Mucosa of stomach (tissue), 1 donor: ENCODE results near the gene THSD7B.

Source experiments
- H3K27me3 ChIP-seq: one replicate; pipeline ENCODE4 v1.7.0; 2013; ENCODE audit warnings: mild to moderate bottlenecking, low read length; ENCODE audit not compliant: control insufficient read depth, insufficient read depth
- H3K36me3 ChIP-seq: one replicate; pipeline ENCODE4 v1.7.0; 2013; ENCODE audit warnings: low read length; ENCODE audit not compliant: control insufficient read depth, insufficient read depth
- H3K4me1 ChIP-seq: one replicate; pipeline ENCODE4 v1.7.0; 2013; ENCODE audit warnings: mild to moderate bottlenecking, low read length; ENCODE audit not compliant: control insufficient read depth, insufficient read depth
- H3K4me3 ChIP-seq: one replicate; pipeline ENCODE4 v1.7.0; 2013; ENCODE audit warnings: low read length
- H3K9ac ChIP-seq: one replicate; pipeline ENCODE4 v1.7.0; 2013; ENCODE audit warnings: mild to moderate bottlenecking, low read length, moderate library complexity
- H3K9me3 ChIP-seq: one replicate; pipeline ENCODE4 v1.7.0; 2013; ENCODE audit warnings: mild to moderate bottlenecking, low read length, moderate library complexity; ENCODE audit not compliant: control insufficient read depth
- donor health status: Pancreatic carcinoma.

THSD7B gene

GRCh38 chr2:137252934-137253333 lies 487.6 kb downstream of the THSD7B start:
- Histone ChIP-seq H3K36me3 (no peaks in the 10 kb centered on the region), H3K27me3 (no peaks in the 10 kb centered on the region), H3K9me3 (no peaks in the 10 kb centered on the region), H3K4me3 (no peak overlapping the region), H3K9ac (no peak overlapping the region), H3K4me1 (no peaks in the 10 kb centered on the region)

GRCh38 chr2:137254052-137254451 lies 488.7 kb downstream of the THSD7B start:
- Histone ChIP-seq H3K4me3 (no peak overlapping the region), H3K36me3 (no peaks in the 10 kb centered on the region), H3K9ac (no peak overlapping the region), H3K27me3 (no peaks in the 10 kb centered on the region), H3K4me1 (no peaks in the 10 kb centered on the region), H3K9me3 (no peaks in the 10 kb centered on the region)

DNA sequence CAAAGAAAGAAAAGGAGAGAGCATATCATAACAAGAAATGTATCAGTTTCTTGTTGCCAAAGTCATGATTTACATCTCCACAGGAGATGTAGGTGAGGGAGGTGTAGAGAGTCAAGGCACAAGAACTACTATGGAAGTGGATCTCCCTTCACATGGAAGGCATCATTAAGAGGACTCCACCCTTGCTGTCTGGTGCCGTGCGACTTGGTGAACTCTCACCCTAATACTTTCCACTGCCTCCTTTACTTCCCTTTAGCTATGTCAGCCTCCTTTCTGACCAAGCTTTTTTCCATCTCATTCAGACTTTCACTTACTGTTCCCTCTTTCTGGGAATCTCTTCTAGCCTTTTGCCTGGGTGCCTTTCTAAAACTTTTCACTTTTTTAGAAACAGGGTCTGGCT lies 490.0 kb downstream of the THSD7B start:
- H3K9ac ChIP-seq: no peak overlapping the region
- H3K4me3 ChIP-seq: no peak overlapping the region
- H3K9me3 ChIP-seq: no peaks in the 10 kb centered on the region
- no peaks in the 10 kb centered on the region for H3K36me3 ChIP-seq
- H3K27me3 ChIP-seq: no peaks in the 10 kb centered on the region
- H3K4me1 ChIP-seq: no peaks in the 10 kb centered on the region

DNA sequence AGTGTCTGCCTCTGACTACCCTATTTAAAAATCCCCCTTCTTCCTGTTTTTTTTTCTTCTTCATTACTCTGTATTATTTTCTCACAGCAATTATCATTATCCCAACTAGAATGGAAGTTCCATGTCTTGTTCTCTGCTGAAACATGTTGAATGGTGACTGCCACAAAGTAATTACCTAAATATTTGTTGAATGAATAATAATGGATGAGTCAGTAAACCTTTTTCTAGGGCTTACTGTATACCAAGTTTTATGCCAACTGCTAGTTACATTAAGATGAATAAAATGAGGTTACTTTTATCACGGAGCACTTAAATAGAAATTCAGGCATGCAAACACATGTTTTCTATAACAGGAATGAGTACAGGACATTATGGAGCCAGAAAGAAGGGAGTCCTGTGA lies 490.6 kb downstream of the THSD7B start:
- Histone ChIP-seq H3K9ac (no peak overlapping the region), H3K4me1 (no peaks in the 10 kb centered on the region), H3K9me3 (no peaks in the 10 kb centered on the region), H3K4me3 (no peak overlapping the region), H3K36me3 (no peaks in the 10 kb centered on the region), H3K27me3 (no peaks in the 10 kb centered on the region)

- H3K4me3 ChIP-seq: no peak overlapping the region
- no peaks in the 10 kb centered on the region for H3K27me3 ChIP-seq
- no peaks in the 10 kb centered on the region for H3K9me3 ChIP-seq
- no peak overlapping the region for H3K9ac ChIP-seq
- no peaks in the 10 kb centered on the region for H3K36me3 ChIP-seq
- no peaks in the 10 kb centered on the region for H3K4me1 ChIP-seq
Measured at GRCh38 chr2:137261881-137262585, 496.7 kb downstream of the THSD7B start.

- Histone ChIP-seq H3K9ac (no peak overlapping the region), H3K9me3 (no peaks in the 10 kb centered on the region), H3K4me3 (no peak overlapping the region), H3K4me1 (no peaks in the 10 kb centered on the region), H3K27me3 (no peaks in the 10 kb centered on the region), H3K36me3 (no peaks in the 10 kb centered on the region)
Measured at GRCh38 chr2:137262594-137262993, 497.2 kb downstream of the THSD7B start.

DNA sequence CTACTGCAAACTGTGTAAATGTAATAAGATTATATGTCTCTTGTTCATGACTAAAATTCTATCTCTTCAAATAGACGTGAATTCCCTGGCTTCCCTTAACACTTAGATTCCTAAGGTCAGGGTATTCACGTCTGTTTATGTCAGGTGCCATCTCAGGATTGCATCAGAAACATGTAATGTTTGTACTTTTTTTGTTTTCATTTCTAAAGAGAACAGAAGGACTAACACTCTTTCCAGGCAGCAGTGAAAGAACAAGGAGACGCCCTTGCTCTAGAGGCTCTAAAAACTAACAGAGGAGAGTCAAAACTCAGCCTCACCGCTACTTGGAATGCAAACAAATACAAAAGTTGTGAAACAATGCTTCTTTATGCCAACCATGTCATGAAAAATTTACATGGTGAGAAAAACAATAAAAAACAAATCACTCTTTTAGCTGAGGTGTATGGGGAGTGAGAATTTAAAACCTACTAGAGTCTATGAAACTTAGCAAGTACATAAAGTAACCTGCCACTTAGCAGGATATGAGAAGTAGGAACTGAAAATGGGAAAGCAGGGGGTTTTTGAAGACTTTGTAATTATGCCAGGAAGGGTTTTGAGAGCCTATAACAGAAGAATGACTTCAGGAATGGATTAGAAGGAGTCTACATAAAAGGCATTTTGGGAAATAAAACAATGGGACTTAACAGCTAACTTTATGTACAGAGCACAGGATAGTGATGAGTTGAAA lies 522.7 kb downstream of the THSD7B start:
- Histone ChIP-seq H3K9me3 (no peaks in the 10 kb centered on the region), H3K36me3 (no peaks in the 10 kb centered on the region), H3K9ac (no peak overlapping the region), H3K4me1 (no peaks in the 10 kb centered on the region), H3K27me3 (no peaks in the 10 kb centered on the region), H3K4me3 (no peak overlapping the region)

GRCh38 chr2:137291836-137292570 lies 526.7 kb downstream of the THSD7B start:
- Histone ChIP-seq H3K4me3 (no peak overlapping the region), H3K9ac (no peak overlapping the region), H3K27me3 (no peaks in the 10 kb centered on the region), H3K4me1 (no peaks in the 10 kb centered on the region), H3K9me3 (no peaks in the 10 kb centered on the region), H3K36me3 (no peaks in the 10 kb centered on the region)

DNA sequence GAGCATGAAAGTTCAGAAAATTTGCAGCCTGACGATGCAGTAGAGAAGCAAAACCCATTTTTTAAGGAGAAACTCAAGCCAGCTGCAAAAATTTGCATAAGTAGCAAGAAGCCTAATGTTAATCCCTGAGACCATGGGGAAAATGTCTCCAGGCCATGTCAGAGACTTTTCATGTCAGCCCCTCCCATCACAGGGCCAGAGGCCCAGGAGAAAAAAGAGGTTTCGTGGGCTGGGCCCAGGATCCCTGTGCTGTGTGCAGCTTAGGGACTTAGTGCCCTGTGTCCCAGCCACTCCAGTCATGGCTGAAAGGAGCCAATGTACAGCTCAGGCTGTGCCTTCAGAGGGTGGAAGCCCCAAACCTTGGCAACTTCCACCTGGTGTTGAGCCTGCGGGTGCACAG lies 533.0 kb downstream of the THSD7B start:
- Histone ChIP-seq H3K36me3 (no peaks in the 10 kb centered on the region), H3K27me3 (no peaks in the 10 kb centered on the region), H3K9me3 (no peaks in the 10 kb centered on the region)

GRCh38 chr2:137300987-137301386 lies 535.6 kb downstream of the THSD7B start:
- H3K27me3 ChIP-seq: no peaks in the 10 kb centered on the region
- no peaks in the 10 kb centered on the region for H3K9me3 ChIP-seq
- no peak overlapping the region for H3K9ac ChIP-seq
- no peaks in the 10 kb centered on the region for H3K36me3 ChIP-seq
- no peak overlapping the region for H3K4me3 ChIP-seq
- no peaks in the 10 kb centered on the region for H3K4me1 ChIP-seq

More for the DNA sequence above, 533.0 kb downstream of the THSD7B start:
- Histone ChIP-seq H3K4me1 (no peaks in the 10 kb centered on the region), H3K9ac (no peak overlapping the region), H3K4me3 (no peak overlapping the region)

- H3K27me3 ChIP-seq: no peaks in the 10 kb centered on the region
- no peak overlapping the region for H3K9ac ChIP-seq
- no peak overlapping the region for H3K4me3 ChIP-seq
- no peaks in the 10 kb centered on the region for H3K9me3 ChIP-seq
- no peaks in the 10 kb centered on the region for H3K4me1 ChIP-seq
- H3K36me3 ChIP-seq: no peaks in the 10 kb centered on the region
Measured at GRCh38 chr2:137302957-137303356, 537.6 kb downstream of the THSD7B start.

- Histone ChIP-seq H3K9me3 (no peaks in the 10 kb centered on the region), H3K36me3 (no peaks in the 10 kb centered on the region), H3K9ac (no peak overlapping the region), H3K27me3 (no peaks in the 10 kb centered on the region), H3K4me3 (no peak overlapping the region), H3K4me1 (no peaks in the 10 kb centered on the region)
Measured at GRCh38 chr2:137316075-137316474, 550.7 kb downstream of the THSD7B start.
